Measurements from ENCODE around the gene CADM1.

- TF ChIP-seq CTCF (IDR thresholded peaks at IDR 0.05), result no peak
- no peak for TF ChIP-seq POLR2A (IDR thresholded peaks at IDR 0.05)
Measured at GRCh38 chr11:115552773-115553438, 48.7 kb upstream of the CADM1 start.

Data from right lobe of liver (tissue), 4 donors.